A673 (cell line): ENCODE data around the gene HAPSTR1.

Experiments
- EZH2 ChIP-seq: fragments of 200-600 bp; sonication (generic); IDR thresholded peaks from 2 replicates; pipeline ENCODE4 v1.6.1; 2017; ENCODE audit warnings: borderline replicate concordance, low read depth, mild to moderate bottlenecking, mixed read lengths, antibody characterized with exemption, low read length; ENCODE audit not compliant: poor library complexity, severe bottlenecking
- TF ChIP-seq, protein P1 (sequence below): fragments of 300-800, 200-600 bp; sonication (generic); conservative IDR thresholded peaks from 2 replicates; pipeline ENCODE4 v1.5.1; 2017; ENCODE audit warnings: low read depth, mild to moderate bottlenecking, antibody characterized with exemption, low read length, moderate library complexity, mixed read lengths

DNA sequence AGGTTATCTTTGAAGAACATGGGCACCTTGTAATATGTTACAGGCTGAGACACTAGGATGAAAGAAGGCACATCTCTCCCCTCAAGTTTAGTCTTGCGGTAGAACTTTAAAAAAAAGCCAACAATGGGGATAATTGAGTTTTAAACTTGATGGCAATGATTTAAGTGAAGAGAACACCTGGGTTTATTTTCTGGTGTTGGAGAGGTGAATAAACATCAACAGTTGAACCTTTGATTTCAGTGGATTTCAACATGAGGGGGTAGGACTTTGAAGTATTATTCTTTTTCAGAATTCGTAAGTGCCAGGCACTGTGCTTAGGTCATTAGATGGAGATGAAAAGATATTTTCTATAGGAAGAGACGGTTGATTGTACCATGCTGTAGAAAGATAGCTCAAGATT is 22.3 kb downstream of the HAPSTR1 start:
- TF ChIP-seq, protein P1, sequence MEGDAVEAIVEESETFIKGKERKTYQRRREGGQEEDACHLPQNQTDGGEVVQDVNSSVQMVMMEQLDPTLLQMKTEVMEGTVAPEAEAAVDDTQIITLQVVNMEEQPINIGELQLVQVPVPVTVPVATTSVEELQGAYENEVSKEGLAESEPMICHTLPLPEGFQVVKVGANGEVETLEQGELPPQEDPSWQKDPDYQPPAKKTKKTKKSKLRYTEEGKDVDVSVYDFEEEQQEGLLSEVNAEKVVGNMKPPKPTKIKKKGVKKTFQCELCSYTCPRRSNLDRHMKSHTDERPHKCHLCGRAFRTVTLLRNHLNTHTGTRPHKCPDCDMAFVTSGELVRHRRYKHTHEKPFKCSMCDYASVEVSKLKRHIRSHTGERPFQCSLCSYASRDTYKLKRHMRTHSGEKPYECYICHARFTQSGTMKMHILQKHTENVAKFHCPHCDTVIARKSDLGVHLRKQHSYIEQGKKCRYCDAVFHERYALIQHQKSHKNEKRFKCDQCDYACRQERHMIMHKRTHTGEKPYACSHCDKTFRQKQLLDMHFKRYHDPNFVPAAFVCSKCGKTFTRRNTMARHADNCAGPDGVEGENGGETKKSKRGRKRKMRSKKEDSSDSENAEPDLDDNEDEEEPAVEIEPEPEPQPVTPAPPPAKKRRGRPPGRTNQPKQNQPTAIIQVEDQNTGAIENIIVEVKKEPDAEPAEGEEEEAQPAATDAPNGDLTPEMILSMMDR: no peak
- no peak for TF ChIP-seq EZH2
